Smooth muscle cell (in vitro differentiated cells): ENCODE measurements around the gene GSX2. TPM values are rescaled to one million over a fixed set of nuclear protein-coding genes. Genes with fewer than 3 reads are reported as not detected.

Source experiments
- DNase-seq: peaks from one replicate; lab custom pipeline; 2025; ENCODE audit not compliant: unreplicated experiment; lab: John Stamatoyannopoulos, UW
- H2AFZ ChIP-seq: fragments of 200-600 bp; sonication (generic); 2 replicates; pipeline ENCODE4 v1.6.0; 2016; ENCODE audit warnings: antibody characterized with exemption, low read depth, mild to moderate bottlenecking
- H3F3A ChIP-seq: fragments of 200-600 bp; sonication (generic); 2 replicates; pipeline ENCODE4 v1.6.0; 2017; ENCODE audit warnings: antibody characterized with exemption, low read depth
- H3K27ac ChIP-seq: fragments of 200-600 bp; sonication (generic); 2 replicates; pipeline ENCODE4 v1.5.1; 2016; ENCODE audit warnings: low read depth, mild to moderate bottlenecking
- H3K27me3 ChIP-seq: fragments of 200-600 bp; sonication (generic); 2 replicates; pipeline ENCODE4 v1.6.1; 2016; ENCODE audit warnings: low read depth, mild to moderate bottlenecking
- H3K36me3 ChIP-seq: fragments of 200-600 bp; sonication (generic); 2 replicates; pipeline ENCODE4 v1.5.1; 2016; ENCODE audit warnings: low read depth
- H3K4me1 ChIP-seq: fragments of 200-600 bp; sonication (generic); 2 replicates; pipeline ENCODE4 v1.5.1; 2016; ENCODE audit warnings: low read depth
- H3K4me2 ChIP-seq: fragments of 200-600 bp; sonication (generic); 2 replicates; pipeline ENCODE4 v1.6.0; 2016; ENCODE audit warnings: mild to moderate bottlenecking
- H3K4me3 ChIP-seq: fragments of 200-600 bp; sonication (generic); 2 replicates; pipeline ENCODE4 v1.5.1; 2016; ENCODE audit warnings: mild to moderate bottlenecking
- H3K79me2 ChIP-seq: fragments of 200-600 bp; sonication (generic); 2 replicates; pipeline ENCODE4 v1.6.0; 2016; ENCODE audit warnings: low read depth, mild to moderate bottlenecking
- H3K9ac ChIP-seq: fragments of 200-600 bp; sonication (generic); 2 replicates; pipeline ENCODE4 v1.6.0; 2016; ENCODE audit warnings: low read depth
- H3K9me3 ChIP-seq: fragments of 200-600 bp; sonication (generic); replicated peaks from 2 replicates; pipeline ENCODE4 v1.5.1; 2016; ENCODE audit warnings: low read depth
- H4K20me1 ChIP-seq: fragments of 200-600 bp; sonication (generic); 2 replicates; pipeline ENCODE4 v1.6.0; 2016; ENCODE audit warnings: low read depth
- WGBS: methylation state at CpG from one replicate; pipeline ENCODE4 v1.1.7; 2016; ENCODE audit warnings: low lambda C conversion rate; 5-methylcytosine and 5-hydroxymethylcytosine counted together
- polyA plus RNA-seq: library from polyadenylated mRNA; unstranded; fragments of >200 nt; fragmentation: Nextera tagmentation; extraction: Ambion mirVana; gene quantifications from 2 replicates; pipeline ENCODE4 v1.2.1, GENCODE V29; 2016
- total RNA-seq: library from RNA; depleted of rRNA; stranded (reverse); fragments of >200 nt; gene quantifications from 2 replicates; pipeline ENCODE4 v1.2.3, GENCODE V29; 2014
- TF ChIP-seq, protein P1 (sequence below): fragments of 200-600 bp; sonication (generic); IDR thresholded peaks from 2 replicates; pipeline ENCODE4 v1.5.1; 2017; ENCODE audit warnings: borderline replicate concordance, mild to moderate bottlenecking, antibody characterized with exemption; ENCODE audit not compliant: insufficient read depth, poor library complexity, severe bottlenecking

The GSX2 gene
- total and polyA plus RNA-seq, 2 experiments from 2014 or later, result not detected

DNA sequence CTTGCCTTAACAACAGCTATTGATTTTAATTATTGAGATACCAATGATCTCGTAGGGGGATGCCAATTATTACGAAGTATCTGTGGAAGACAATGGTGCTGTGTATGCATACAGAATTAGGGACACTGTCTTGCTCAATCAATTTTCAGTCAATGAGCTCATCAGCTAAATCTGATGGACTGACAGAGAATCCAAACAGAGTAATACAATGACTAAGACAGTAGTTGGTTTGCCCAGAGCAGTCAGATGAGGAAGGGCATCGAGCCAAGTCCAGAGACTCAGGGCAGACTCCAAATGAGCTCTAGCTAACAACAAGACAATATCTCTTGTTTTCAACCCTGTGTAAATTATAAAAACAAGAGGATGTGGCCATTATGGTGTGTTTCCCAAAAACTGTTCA is 14.7 kb upstream of the GSX2 start:
- 87% methylated on average over 3 of the region's 3 CpGs for WGBS
- Histone ChIP-seq H3K4me1 (no peaks in the 10 kb centered on the region), H3K9me3 (no peaks in the 10 kb centered on the region), H3K4me2 (no peak overlapping the region), H3F3A (peaks cover 3% of the 10 kb centered on the region), H3K36me3 (no peaks in the 10 kb centered on the region), H3K79me2 (no peaks in the 10 kb centered on the region), H2AFZ (no peak overlapping the region), H3K27me3 (no peaks in the 10 kb centered on the region), H4K20me1 (no peaks in the 10 kb centered on the region), H3K9ac (no peak overlapping the region), H3K4me3 (no peak overlapping the region), H3K27ac (no peak overlapping the region)
- TF ChIP-seq, protein P1, sequence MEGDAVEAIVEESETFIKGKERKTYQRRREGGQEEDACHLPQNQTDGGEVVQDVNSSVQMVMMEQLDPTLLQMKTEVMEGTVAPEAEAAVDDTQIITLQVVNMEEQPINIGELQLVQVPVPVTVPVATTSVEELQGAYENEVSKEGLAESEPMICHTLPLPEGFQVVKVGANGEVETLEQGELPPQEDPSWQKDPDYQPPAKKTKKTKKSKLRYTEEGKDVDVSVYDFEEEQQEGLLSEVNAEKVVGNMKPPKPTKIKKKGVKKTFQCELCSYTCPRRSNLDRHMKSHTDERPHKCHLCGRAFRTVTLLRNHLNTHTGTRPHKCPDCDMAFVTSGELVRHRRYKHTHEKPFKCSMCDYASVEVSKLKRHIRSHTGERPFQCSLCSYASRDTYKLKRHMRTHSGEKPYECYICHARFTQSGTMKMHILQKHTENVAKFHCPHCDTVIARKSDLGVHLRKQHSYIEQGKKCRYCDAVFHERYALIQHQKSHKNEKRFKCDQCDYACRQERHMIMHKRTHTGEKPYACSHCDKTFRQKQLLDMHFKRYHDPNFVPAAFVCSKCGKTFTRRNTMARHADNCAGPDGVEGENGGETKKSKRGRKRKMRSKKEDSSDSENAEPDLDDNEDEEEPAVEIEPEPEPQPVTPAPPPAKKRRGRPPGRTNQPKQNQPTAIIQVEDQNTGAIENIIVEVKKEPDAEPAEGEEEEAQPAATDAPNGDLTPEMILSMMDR, result no peak
- no peak for DNase-seq

DNA sequence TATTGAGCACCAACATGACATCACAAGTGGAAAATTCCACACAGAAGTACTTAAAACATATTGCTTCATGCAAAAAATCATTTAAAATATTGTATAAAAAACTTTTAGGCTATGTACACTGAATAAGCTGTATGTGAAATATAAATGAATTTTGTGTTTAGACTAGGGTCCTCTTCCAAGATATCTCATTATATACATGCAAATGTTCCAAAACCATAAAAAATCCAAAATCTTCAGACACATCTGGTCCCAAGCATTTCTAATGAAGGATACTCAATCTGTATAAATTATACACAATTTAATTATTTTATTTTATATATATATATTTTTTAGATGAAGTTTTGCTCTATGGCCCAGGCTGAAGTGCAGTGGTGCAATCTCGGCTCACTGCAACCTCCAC is 10.1 kb upstream of the GSX2 start:
- TF ChIP-seq, protein P1, result no peak
- Histone ChIP-seq H3K27me3 (peaks cover 28% of the 10 kb centered on the region), H4K20me1 (no peaks in the 10 kb centered on the region), H3K27ac (no peak overlapping the region), H2AFZ (no peak overlapping the region), H3F3A (no peaks in the 10 kb centered on the region), H3K4me1 (peaks cover 5% of the 10 kb centered on the region), H3K36me3 (no peaks in the 10 kb centered on the region), H3K79me2 (no peaks in the 10 kb centered on the region), H3K9ac (no peak overlapping the region), H3K9me3 (no peaks in the 10 kb centered on the region), H3K4me3 (no peak overlapping the region), H3K4me2 (no peak overlapping the region)
- DNase-seq, result no peak
- WGBS, result 100% methylated on average over 1 of the region's 1 CpG

DNA sequence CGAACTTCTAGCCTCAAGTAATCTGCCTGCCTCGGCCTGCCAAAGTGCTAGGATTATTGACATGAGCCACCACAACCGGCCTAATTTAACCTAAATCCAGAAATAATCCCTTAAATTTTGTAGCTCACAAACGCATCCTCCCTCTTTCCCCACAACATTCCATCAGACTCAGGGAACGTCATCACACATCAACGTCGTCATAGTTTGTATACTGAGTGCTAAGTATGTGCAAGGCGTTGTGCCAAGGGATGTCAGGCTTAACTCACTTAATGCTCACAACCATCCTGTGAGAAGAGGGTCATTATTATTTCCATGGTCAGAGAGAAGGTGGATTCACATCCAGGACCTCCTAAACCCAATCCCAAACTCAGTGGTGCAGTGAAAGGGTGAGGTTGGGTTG is 9.6 kb upstream of the GSX2 start:
- H3K27ac ChIP-seq, result no peak overlapping the region
- peaks cover 6% of the 10 kb centered on the region for H3K4me1 ChIP-seq
- H3K4me2 ChIP-seq, result peak overlapping the region; percentile 96
- no peak overlapping the region for H3K9ac ChIP-seq
- WGBS, result 40% methylated on average over 8 of the region's 8 CpGs
- H3K79me2 ChIP-seq, result no peaks in the 10 kb centered on the region
- no peak overlapping the region for H2AFZ ChIP-seq
- TF ChIP-seq, protein P1, result no peak
- H3K9me3 ChIP-seq, result no peaks in the 10 kb centered on the region
- H3K27me3 ChIP-seq, result peaks cover 33% of the 10 kb centered on the region
- no peak overlapping the region for H3K4me3 ChIP-seq
- H3F3A ChIP-seq, result no peaks in the 10 kb centered on the region
- DNase-seq, result no peak
- H3K36me3 ChIP-seq, result no peaks in the 10 kb centered on the region
- no peaks in the 10 kb centered on the region for H4K20me1 ChIP-seq

DNA sequence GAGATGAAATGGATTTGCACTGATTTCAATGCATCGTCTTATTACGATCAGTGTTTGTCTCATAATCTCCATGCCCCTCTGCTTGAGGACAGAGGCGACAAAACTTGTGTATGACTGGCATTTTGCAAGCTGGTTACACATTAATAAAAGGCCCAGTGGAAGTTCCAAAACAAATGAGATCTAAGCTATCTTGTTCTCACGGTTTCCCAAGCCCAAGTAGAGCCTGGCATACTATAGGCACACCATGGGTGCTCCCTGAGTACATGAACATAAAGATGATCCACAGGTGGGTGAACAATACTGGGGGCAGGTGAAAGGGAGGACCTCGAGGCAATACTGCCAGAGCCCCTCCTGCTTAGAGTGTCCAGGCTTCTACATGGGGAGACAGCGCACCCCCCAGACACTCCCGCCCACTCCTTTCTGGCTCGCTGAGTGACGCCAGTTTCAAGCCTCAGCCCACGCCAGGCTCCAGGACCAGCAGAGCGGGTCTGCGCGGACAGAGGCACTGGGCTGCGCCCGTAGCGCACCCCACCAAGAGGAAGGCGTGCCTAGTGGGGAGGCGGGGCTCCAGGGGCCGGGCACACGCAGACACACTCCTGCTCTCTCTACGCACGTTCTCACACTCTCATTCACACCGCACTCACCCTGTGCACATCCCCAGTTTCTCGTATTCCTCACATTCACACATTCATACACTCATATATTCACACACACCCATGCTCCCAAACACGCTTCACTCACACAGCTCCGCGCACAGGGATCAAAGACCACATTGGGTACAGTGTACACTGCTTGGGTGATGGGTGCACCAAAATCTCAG is 8.9 kb upstream of the GSX2 start:
- Histone ChIP-seq H3F3A (no peaks in the 10 kb centered on the region), H3K36me3 (no peaks in the 10 kb centered on the region), H3K79me2 (no peaks in the 10 kb centered on the region), H3K9me3 (no peaks in the 10 kb centered on the region), H3K4me1 (peaks cover 11% of the 10 kb centered on the region), H3K9ac (no peak overlapping the region), H3K27ac (no peak overlapping the region), H3K4me3 (peak overlapping the region; percentile 64), H4K20me1 (no peaks in the 10 kb centered on the region), H2AFZ (peak overlapping the region; percentile 90), H3K27me3 (peaks cover 39% of the 10 kb centered on the region), H3K4me2 (peak overlapping the region; percentile 96)
- TF ChIP-seq, protein P1, result no peak
- WGBS, result 20% methylated on average over 21 of the region's 27 CpGs
- DNase-seq, result peak; percentile 25
